Esophagus muscularis mucosa (tissue), 2 donors: ENCODE data around the gene MYLK.

ENCODE experiments used
- EP300 ChIP-seq: sonication (generic); formaldehyde crosslinking; IDR thresholded peaks from one replicate; pipeline ENCODE4 v1.6.1; 2017; ENCODE audit warnings: antibody characterized with exemption
- POLR2A ChIP-seq: fragments of 450-650 bp; IDR thresholded peaks from one replicate; pipeline ENCODE4 v1.6.1; 2017; ENCODE audit warnings: antibody characterized with exemption, moderate library complexity, mild to moderate bottlenecking, low read depth

GRCh38 chr3:123571264-123571972, 312.7 kb downstream of the MYLK start:
- no peak for TF ChIP-seq EP300
- no peak for TF ChIP-seq POLR2A
